ENCODE data around the gene CSGALNACT2. TPM values are rescaled to one million over a fixed set of nuclear protein-coding genes. Genes with fewer than 3 reads are reported as not detected.

CSGALNACT2 gene
- total and polyA plus RNA-seq, 10 of the 15 experiments (the other 5 are each of a cell fraction or from before 2014, with no cell fraction given) = 2.5 to 12.6 (median 8.7) TPM

GRCh38 chr10:43226441-43226840 lies 88.2 kb downstream of the CSGALNACT2 start:
- H3K9me3 ChIP-seq (replicated peaks; ENCODE audit: control insufficient read depth, insufficient read depth, low read length) = no peaks in the 10 kb centered on the region
- ChIA-PET SMC1A (ENCODE audit: uncharacterized antibody, unreplicated experiment) (no interaction called here), CTCF (interaction anchor here (2.2 kb wide), 1 partner anchor 22 kb away, joined by 7 read pairs; no protein-coding TSS in a partner anchor), RAD21 (ENCODE audit: unreplicated experiment) (no interaction called here), POLR2A (no interaction called here)
- peaks cover under 1% of the 10 kb centered on the region; the same call in 1 of the 2 replicates for H3K4me1 ChIP-seq (ENCODE audit: control insufficient read depth, insufficient read depth, low read length)
- WGBS (ENCODE audit: insufficient coverage, insufficient replicate concordance, low lambda C conversion rate, missing lambda C conversion rate) = 10% methylated on average over 6 of the region's 6 CpGs
- no TSS peak for BruUV-seq (replicated peaks)
- FAIRE-seq (no peak), ATAC-seq (no peak), DNase-seq (ENCODE audit: low read depth, low spot score) (no peak)
- no peak overlapping the region for H3K9ac ChIP-seq (ENCODE audit: control insufficient read depth, insufficient read depth, low read length)
- no peak for TF ChIP-seq E4F1 (IDR thresholded peaks at IDR 0.05; ENCODE audit: borderline replicate concordance, partially characterized antibody)
- TF ChIP-seq SIN3A (IDR thresholded peaks at IDR 0.05; ENCODE audit: low read depth, low read length) = no peak
- TF ChIP-seq SREBF1 (IDR thresholded peaks at IDR 0.05; ENCODE audit: low read length) = no peak
- no peak for TF ChIP-seq HDAC6 (IDR thresholded peaks at IDR 0.05; ENCODE audit: unreplicated experiment)
- no peak for TF ChIP-seq CHD2 (IDR thresholded peaks at IDR 0.05; ENCODE audit: borderline replicate concordance, low read depth, low read length)
- TF ChIP-seq ZNF384 (IDR thresholded peaks at IDR 0.05; ENCODE audit: borderline replicate concordance, low read depth, low read length) = no peak
- no peak for TF ChIP-seq ZNF24 (IDR thresholded peaks at IDR 0.05)
- no peak for TF ChIP-seq ATF3 (IDR thresholded peaks at IDR 0.05; ENCODE audit: borderline replicate concordance, extremely low read depth, low read depth, low read length)
- TF ChIP-seq HDAC2 (IDR thresholded peaks at IDR 0.05) = no peak
- no peak for TF ChIP-seq SP1 (IDR thresholded peaks at IDR 0.05; ENCODE audit: low read depth, low read length)
- TF ChIP-seq TAF1 (IDR thresholded peaks at IDR 0.05; ENCODE audit: borderline replicate concordance, low read depth, low read length) = no peak
- no peak for TF ChIP-seq MXI1 (IDR thresholded peaks at IDR 0.05; ENCODE audit: low read depth, low read length)
- no peak for TF ChIP-seq NRF1 (conservative IDR thresholded peaks at IDR 0.05; ENCODE audit: low read depth, low read length)
- H4K20me1 ChIP-seq (ENCODE audit: control insufficient read depth, insufficient read depth) = no peaks in the 10 kb centered on the region
- in situ Hi-C loops (cut with MboI) (no loop called here), intact Hi-C loops (cut with micrococcal nuclease; ENCODE audit: unreplicated experiment) (no loop called here)
- no peaks in the 10 kb centered on the region for H3K36me3 ChIP-seq (ENCODE audit: control insufficient read depth in 2 of 2, insufficient read depth in 2 of 2, low read length in 1 of 2)
- H3K27ac ChIP-seq (ENCODE audit: control insufficient read depth, insufficient read depth) = no peak overlapping the region
- peaks cover 0 to 17% of the 10 kb centered on the region in 2 experiments; a peak in 2 of 4 replicates for H3K27me3 ChIP-seq (replicated peaks in 1 of 2; ENCODE audit: control insufficient read depth in 2 of 2, insufficient read depth in 2 of 2, low read length in 1 of 2)
- H3K4me3 ChIP-seq = no peak overlapping the region
- no peak overlapping the region for H2AFZ ChIP-seq (ENCODE audit: control insufficient read depth, low read depth, low read length)
- no peaks in the 10 kb centered on the region for H3K79me2 ChIP-seq (ENCODE audit: control insufficient read depth, insufficient read depth, low read length)
- H3K4me2 ChIP-seq (ENCODE audit: control insufficient read depth, insufficient read depth) = no peak overlapping the region
